Fibroblast of lung (primary cell): ENCODE measurements around the gene OPA1.

Experiments
- EZH2 ChIP-seq: IDR thresholded peaks from 2 replicates; pipeline ENCODE4 v1.5.1; 2012; ENCODE audit warnings: low read length, control low read depth, mild to moderate bottlenecking; ENCODE audit errors: missing control alignments
- TF ChIP-seq, protein P1 (sequence below), 2 donors: IDR thresholded peaks in 1 of 2; conservative IDR thresholded peaks in 1 of 2; 1 replicate in 1 of 2; 2 replicates in 1 of 2; pipeline ENCODE4 v1.5.1; 2011 to 2012; ENCODE audit warnings: low read length in 2 of 2, control low read depth in 1 of 2, inconsistent platforms in 1 of 2, low read depth in 1 of 2, mild to moderate bottlenecking in 1 of 2

GRCh38 chr3:193620650-193621049 is 27.6 kb downstream of the OPA1 start:
- TF ChIP-seq, protein P1, sequence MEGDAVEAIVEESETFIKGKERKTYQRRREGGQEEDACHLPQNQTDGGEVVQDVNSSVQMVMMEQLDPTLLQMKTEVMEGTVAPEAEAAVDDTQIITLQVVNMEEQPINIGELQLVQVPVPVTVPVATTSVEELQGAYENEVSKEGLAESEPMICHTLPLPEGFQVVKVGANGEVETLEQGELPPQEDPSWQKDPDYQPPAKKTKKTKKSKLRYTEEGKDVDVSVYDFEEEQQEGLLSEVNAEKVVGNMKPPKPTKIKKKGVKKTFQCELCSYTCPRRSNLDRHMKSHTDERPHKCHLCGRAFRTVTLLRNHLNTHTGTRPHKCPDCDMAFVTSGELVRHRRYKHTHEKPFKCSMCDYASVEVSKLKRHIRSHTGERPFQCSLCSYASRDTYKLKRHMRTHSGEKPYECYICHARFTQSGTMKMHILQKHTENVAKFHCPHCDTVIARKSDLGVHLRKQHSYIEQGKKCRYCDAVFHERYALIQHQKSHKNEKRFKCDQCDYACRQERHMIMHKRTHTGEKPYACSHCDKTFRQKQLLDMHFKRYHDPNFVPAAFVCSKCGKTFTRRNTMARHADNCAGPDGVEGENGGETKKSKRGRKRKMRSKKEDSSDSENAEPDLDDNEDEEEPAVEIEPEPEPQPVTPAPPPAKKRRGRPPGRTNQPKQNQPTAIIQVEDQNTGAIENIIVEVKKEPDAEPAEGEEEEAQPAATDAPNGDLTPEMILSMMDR (conservative IDR thresholded peaks at IDR 0.05 in 1 of 2, IDR thresholded peaks at IDR 0.05 in 1 of 2; ENCODE audit: low read depth in 1 of 2, low read length in 2 of 2): no peak
- TF ChIP-seq EZH2: no peak
